K562 (cell line): ENCODE measurements around the gene PCID2. TPM values are rescaled to one million over a fixed set of nuclear protein-coding genes. Genes with fewer than 3 reads are reported as not detected.

Experiments used
- HIVEP1 ChIP-seq: fragments of 250-450 bp; sonication (Bioruptor Pico); IDR thresholded peaks from 2 replicates; pipeline ENCODE4 v1.4.0; 2020; ENCODE audit warnings: mild to moderate bottlenecking
- RBFOX2 ChIP-seq: fragments of 200-400 bp; formaldehyde crosslinking; IDR thresholded peaks from 2 replicates; pipeline ENCODE4 v1.6.1; 2017; ENCODE audit warnings: low read depth, mild to moderate bottlenecking, low read length, moderate library complexity
- SMAD4 ChIP-seq: fragments of 250-450 bp; sonication (Bioruptor Pico); conservative IDR thresholded peaks from 2 replicates; pipeline ENCODE4 v1.8.0; 2021; ENCODE audit warnings: inconsistent platforms, mild to moderate bottlenecking, moderate library complexity
- polyA plus RNA-seq, 8 experiments: library from polyadenylated mRNA; depleted of rRNA in 4 of 8; stranded (reverse) in 5 of 8; unstranded in 3 of 8; fragments of >200 nt; fragmentation: Nextera tagmentation in 2 of 8; fragmentation: Illumina TruSeq in 1 of 8; extraction: Ambion mirVana in 2 of 8; extraction: Trizol in 1 of 8; gene quantifications; 2 replicates each; pipeline versions ENCODE4 v1.2.1 to v1.2.3, GENCODE V29; 2011 to 2014; ENCODE audit warnings: inconsistent platforms in 1 of 8, missing spikeins in 1 of 8
- total RNA-seq, 7 experiments: library from RNA; depleted of rRNA in 6 of 7; stranded (reverse); fragments of >200 nt in 6 of 7; fragmentation: Illumina TruSeq in 2 of 7; extraction: Trizol in 2 of 7; gene quantifications; 2 replicates each; pipeline versions ENCODE4 v1.2.1 to v1.2.3, GENCODE V29; 2011 to 2021; ENCODE audit warnings: low replicate concordance in 1 of 7
- TF ChIP-seq, protein P1 (sequence below), 2 experiments: IDR thresholded peaks; 2 replicates each; pipeline ENCODE4 v1.6.1; 2012; ENCODE audit warnings: improper control_type of control experiment in 2 of 2, low read depth in 2 of 2, low read length in 2 of 2, borderline replicate concordance in 1 of 2
- TF ChIP-seq, protein P2 (sequence below): sonication (generic); formaldehyde crosslinking; IDR thresholded peaks from 2 replicates; pipeline ENCODE4 v1.8.1; 2023; ENCODE audit warnings: missing genetic modification reagents, mild to moderate bottlenecking, borderline replicate concordance

PCID2 gene
- total and polyA plus RNA-seq, 9 of the 15 experiments (the other 6 are each of a cell fraction or from before 2014, with no cell fraction given) = 39.6 to 117 (median 59.6) TPM

- TF ChIP-seq, protein P1, sequence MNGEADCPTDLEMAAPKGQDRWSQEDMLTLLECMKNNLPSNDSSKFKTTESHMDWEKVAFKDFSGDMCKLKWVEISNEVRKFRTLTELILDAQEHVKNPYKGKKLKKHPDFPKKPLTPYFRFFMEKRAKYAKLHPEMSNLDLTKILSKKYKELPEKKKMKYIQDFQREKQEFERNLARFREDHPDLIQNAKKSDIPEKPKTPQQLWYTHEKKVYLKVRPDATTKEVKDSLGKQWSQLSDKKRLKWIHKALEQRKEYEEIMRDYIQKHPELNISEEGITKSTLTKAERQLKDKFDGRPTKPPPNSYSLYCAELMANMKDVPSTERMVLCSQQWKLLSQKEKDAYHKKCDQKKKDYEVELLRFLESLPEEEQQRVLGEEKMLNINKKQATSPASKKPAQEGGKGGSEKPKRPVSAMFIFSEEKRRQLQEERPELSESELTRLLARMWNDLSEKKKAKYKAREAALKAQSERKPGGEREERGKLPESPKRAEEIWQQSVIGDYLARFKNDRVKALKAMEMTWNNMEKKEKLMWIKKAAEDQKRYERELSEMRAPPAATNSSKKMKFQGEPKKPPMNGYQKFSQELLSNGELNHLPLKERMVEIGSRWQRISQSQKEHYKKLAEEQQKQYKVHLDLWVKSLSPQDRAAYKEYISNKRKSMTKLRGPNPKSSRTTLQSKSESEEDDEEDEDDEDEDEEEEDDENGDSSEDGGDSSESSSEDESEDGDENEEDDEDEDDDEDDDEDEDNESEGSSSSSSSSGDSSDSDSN (IDR thresholded peaks at IDR 0.05; ENCODE audit: borderline replicate concordance in 1 of 2, low read depth in 2 of 2, low read length in 2 of 2) = peak; percentile 61 to 65; a peak in 2 of 4 replicates
- TF ChIP-seq RBFOX2 (peak; percentile 60), HIVEP1 (CRISPR knock-in tag) (no peak), SMAD4 (CRISPR knock-in tag) (0 out of 2 replicates have a peak, but pooled peaks have one; percentile 21)
- TF ChIP-seq, protein P2, sequence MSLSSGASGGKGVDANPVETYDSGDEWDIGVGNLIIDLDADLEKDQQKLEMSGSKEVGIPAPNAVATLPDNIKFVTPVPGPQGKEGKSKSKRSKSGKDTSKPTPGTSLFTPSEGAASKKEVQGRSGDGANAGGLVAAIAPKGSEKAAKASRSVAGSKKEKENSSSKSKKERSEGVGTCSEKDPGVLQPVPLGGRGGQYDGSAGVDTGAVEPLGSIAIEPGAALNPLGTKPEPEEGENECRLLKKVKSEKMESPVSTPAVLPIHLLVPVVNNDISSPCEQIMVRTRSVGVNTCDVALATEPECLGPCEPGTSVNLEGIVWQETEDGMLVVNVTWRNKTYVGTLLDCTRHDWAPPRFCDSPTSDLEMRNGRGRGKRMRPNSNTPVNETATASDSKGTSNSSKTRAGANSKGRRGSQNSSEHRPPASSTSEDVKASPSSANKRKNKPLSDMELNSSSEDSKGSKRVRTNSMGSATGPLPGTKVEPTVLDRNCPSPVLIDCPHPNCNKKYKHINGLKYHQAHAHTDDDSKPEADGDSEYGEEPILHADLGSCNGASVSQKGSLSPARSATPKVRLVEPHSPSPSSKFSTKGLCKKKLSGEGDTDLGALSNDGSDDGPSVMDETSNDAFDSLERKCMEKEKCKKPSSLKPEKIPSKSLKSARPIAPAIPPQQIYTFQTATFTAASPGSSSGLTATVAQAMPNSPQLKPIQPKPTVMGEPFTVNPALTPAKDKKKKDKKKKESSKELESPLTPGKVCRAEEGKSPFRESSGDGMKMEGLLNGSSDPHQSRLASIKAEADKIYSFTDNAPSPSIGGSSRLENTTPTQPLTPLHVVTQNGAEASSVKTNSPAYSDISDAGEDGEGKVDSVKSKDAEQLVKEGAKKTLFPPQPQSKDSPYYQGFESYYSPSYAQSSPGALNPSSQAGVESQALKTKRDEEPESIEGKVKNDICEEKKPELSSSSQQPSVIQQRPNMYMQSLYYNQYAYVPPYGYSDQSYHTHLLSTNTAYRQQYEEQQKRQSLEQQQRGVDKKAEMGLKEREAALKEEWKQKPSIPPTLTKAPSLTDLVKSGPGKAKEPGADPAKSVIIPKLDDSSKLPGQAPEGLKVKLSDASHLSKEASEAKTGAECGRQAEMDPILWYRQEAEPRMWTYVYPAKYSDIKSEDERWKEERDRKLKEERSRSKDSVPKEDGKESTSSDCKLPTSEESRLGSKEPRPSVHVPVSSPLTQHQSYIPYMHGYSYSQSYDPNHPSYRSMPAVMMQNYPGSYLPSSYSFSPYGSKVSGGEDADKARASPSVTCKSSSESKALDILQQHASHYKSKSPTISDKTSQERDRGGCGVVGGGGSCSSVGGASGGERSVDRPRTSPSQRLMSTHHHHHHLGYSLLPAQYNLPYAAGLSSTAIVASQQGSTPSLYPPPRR = no peak
Observed at GRCh38 chr13:113209759-113210421, 1.4 kb upstream of the PCID2 start (continued).
